GM10266 (cell line): ENCODE measurements around the gene MICAL2.

ENCODE experiments used
- DNase-seq: peaks from one replicate; pipeline ENCODE4 v3.0.0; 2012; ENCODE audit errors: extremely low spot score
- TF ChIP-seq, protein P1 (sequence below): IDR thresholded peaks from 2 replicates; pipeline ENCODE4 v1.5.1; 2012; ENCODE audit warnings: mild to moderate bottlenecking, low read depth; ENCODE audit not compliant: control insufficient read depth, insufficient read depth; ENCODE audit errors: missing control alignments

MICAL2 gene

GRCh38 chr11:12294613-12295012, 184.2 kb downstream of the MICAL2 start:
- TF ChIP-seq, protein P1, sequence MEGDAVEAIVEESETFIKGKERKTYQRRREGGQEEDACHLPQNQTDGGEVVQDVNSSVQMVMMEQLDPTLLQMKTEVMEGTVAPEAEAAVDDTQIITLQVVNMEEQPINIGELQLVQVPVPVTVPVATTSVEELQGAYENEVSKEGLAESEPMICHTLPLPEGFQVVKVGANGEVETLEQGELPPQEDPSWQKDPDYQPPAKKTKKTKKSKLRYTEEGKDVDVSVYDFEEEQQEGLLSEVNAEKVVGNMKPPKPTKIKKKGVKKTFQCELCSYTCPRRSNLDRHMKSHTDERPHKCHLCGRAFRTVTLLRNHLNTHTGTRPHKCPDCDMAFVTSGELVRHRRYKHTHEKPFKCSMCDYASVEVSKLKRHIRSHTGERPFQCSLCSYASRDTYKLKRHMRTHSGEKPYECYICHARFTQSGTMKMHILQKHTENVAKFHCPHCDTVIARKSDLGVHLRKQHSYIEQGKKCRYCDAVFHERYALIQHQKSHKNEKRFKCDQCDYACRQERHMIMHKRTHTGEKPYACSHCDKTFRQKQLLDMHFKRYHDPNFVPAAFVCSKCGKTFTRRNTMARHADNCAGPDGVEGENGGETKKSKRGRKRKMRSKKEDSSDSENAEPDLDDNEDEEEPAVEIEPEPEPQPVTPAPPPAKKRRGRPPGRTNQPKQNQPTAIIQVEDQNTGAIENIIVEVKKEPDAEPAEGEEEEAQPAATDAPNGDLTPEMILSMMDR = no peak
- DNase-seq = no peak

- no peak for DNase-seq
- TF ChIP-seq, protein P1 = no peak
These were observed 185.6 kb downstream of the MICAL2 start for GRCh38 chr11:12295943-12296342.

DNA sequence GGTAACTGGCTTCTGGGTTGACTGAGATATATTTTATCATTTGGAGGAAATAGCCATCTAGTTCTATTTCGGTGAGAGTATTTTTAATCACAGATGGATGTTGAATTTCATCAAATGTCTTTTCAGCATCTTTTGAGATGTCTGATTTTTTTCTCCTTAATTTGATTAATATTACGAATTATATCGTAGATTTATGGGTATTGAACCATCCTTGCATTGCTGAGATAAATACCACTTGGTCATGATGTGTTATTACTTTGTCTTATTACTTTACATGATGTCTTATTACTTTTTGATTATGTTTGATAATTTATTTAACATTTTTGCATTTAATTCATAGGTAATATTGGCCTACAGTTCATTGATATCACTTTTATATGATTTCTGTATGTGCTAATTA, 188.2 kb downstream of the MICAL2 start:
- TF ChIP-seq, protein P1 = no peak
- no peak for DNase-seq

GRCh38 chr11:12301379-12301778, 191.0 kb downstream of the MICAL2 start:
- DNase-seq = no peak
- TF ChIP-seq, protein P1 = no peak

- DNase-seq = no peak
- TF ChIP-seq, protein P1 = no peak
These were observed 193.2 kb downstream of the MICAL2 start for GRCh38 chr11:12303421-12304149.

- DNase-seq = no peak
- TF ChIP-seq, protein P1 = no peak
These were observed 196.4 kb downstream of the MICAL2 start for GRCh38 chr11:12306830-12307229.

DNA sequence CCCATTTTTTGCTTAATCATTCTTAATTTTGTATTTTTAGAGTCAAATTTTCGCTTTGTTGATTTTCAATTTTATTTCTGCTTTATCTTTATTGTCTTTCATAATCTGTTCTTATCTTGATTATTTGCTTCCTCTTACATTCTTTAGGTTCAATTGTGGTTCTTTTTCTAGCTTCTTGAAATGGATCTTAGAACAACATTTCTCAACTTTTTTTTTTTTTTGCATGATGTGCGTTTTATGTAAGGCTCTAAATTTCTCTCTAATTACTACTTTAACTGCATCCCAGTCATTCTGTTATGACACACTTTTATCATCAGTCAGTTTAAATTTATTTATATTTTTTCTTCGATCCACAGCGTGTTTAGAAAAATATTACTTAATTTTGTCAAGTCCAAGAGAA, 201.7 kb downstream of the MICAL2 start:
- TF ChIP-seq, protein P1 = no peak
- DNase-seq = no peak
